ENCODE results near the gene ALDH1L1.

ALDH1L1 gene

GRCh38 chr3:126087552-126088175 lies 92.7 kb downstream of the ALDH1L1 start:
- no peak for TF ChIP-seq CTCF (conservative IDR thresholded peaks at IDR 0.05)

DNA sequence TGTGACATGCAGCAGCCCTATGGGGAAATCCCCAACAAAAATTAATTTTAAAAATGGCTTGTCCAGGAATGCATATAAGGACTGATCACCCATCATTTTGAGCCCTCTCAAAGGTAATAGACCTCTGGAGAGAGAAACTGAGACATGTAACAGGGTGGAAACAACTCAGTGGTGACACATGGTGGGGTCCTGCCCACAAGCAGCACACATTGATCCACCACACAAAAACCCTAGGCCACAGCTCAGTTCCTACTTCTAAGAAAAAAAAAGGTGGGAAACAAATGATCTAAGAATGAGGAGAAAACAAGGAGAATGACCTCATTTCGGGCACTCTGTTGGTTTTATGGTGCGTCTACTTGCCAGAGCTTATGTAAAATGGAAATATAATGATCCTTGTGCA lies 94.5 kb downstream of the ALDH1L1 start:
- no peak overlapping the region for H3K27ac ChIP-seq
- TF ChIP-seq CTCF (conservative IDR thresholded peaks at IDR 0.05): no peak

More at GRCh38 chr3:126087552-126088175, 92.7 kb downstream of the ALDH1L1 start:
- H3K27ac ChIP-seq: no peak overlapping the region

DNA sequence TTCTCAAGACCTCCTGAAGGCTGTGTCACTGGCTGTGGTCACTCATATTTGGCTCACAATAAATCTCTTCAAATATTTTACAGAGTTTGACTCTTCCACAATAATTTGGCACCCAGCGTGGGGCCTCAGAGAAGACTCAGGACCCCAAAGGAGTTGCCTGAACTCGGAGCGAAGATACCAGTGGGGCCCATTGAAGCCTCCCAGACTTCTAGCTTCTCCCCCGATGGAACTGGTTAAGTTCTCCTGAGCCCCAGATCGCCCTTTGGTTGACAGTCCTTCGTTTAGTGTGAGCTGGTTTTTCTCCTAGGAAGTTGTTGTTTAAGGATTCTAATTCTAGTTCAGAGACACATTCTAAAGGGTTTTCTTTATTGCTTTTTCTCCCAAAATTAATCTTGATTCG lies 95.1 kb downstream of the ALDH1L1 start:
- TF ChIP-seq CTCF (conservative IDR thresholded peaks at IDR 0.05): no peak
- peak overlapping the region; percentile 78; the same call in 1 of the 2 replicates for H3K27ac ChIP-seq

- H3K27ac ChIP-seq: peak overlapping the region; percentile 78
- no peak for TF ChIP-seq CTCF (conservative IDR thresholded peaks at IDR 0.05)
Observed at GRCh38 chr3:126084768-126085180, 95.6 kb downstream of the ALDH1L1 start.

DNA sequence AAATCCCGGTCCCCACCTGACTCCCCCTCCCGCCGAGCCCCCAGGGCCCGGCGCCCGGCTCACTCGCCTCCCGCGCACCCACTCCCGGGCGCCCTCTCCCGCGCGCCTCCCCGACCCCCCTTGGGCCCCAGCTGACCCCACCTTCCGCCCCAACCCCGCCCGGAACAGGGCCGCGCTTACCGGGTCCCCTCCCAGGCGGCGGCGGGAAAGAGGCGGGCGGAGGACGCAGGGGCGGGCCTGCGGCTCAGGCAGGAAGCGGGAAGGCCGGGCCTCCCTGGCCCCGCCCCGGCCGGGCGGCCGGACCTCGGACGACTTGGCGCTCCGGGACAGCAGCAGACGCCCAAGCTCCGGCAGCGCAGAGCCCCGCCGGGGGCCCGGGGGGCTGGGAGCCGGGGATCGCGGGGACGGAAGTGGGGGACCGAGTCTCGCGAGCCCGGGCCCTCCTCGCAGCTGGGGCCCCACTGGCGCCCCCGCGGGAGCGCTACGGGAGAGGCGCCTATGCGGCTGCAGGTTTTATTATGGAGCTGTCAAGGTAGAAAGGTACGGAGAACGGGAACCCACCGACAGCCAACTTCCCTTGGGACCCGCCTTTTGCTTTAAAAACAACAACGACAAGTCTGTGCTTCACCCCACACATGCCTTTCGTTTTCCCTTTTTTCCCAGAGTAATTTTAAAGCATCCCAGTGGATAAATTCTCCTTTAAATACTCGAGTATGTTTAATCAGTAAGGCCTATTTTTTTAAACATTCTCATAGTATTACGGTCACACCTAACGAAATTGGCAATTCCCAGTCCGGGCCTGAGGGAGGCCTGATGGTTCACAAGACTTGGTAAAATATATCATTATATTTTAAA lies 96.2 kb downstream of the ALDH1L1 start, which contains the start of gene SLC41A3:
Gene SLC41A3, minus strand, starts transcription at position 212 of the 855 bp plus-strand sequence. CDS start 15,905 bp downstream, outside the sequence.
- peak within 1 kb of the TSS; percentile 78 for H3K27ac ChIP-seq
- peak; percentile 53 for TF ChIP-seq CTCF (conservative IDR thresholded peaks at IDR 0.05)

GRCh38 chr3:126083511-126083912 lies 96.9 kb downstream of the ALDH1L1 start:
- H3K27ac ChIP-seq: peak overlapping the region; percentile 78

More at GRCh38 chr3:126083511-126083912, 96.9 kb downstream of the ALDH1L1 start:
- TF ChIP-seq CTCF (conservative IDR thresholded peaks at IDR 0.05): no peak
